GM12878 (cell line): ENCODE data around the gene SLC17A7. TPM values are rescaled to one million over a fixed set of nuclear protein-coding genes. Genes with fewer than 3 reads are reported as not detected.

Source experiments
- ATAC-seq: fragments of 200-7000 bp; cut with Tn5 transposase; 3 replicates; pipeline ENCODE4 v1.9.1; 2020; ENCODE audit warnings: mild to moderate bottlenecking, moderate library complexity
- BruUV-seq: library from RNA; stranded (reverse); fragments of 400-500 nt; replicated peaks from 2 replicates; lab custom pipeline; 2021; lab: Mats Ljungman, UMichigan
- CTCF ChIA-PET: fragments of 300-600 bp; sonication (Branson Sonifier 250); formaldehyde crosslinking; extraction: SDS; loops from one replicate; lab custom pipeline; 2021; ENCODE audit warnings: inconsistent platforms; lab: Yijun Ruan, JAX
- POLR2A ChIA-PET: fragments of 350-600 bp; formaldehyde crosslinking; extraction: SDS; loops from one replicate; lab custom pipeline; 2021; ENCODE audit warnings: inconsistent platforms; lab: Charles Lee
- RAD21 ChIA-PET: fragments of 300-600 bp; sonication (Branson Sonifier 250); formaldehyde crosslinking; loops from one replicate; lab custom pipeline; 2023; ENCODE audit warnings: antibody characterized with exemption; ENCODE audit not compliant: unreplicated experiment; lab: Charles Lee
- SMC1A ChIA-PET: fragments of 300-600 bp; sonication (Branson Sonifier 250); formaldehyde crosslinking; loops from one replicate; lab custom pipeline; 2023; ENCODE audit not compliant: unreplicated experiment, uncharacterized antibody; lab: Charles Lee
- DNase-seq: peaks from one replicate; pipeline ENCODE4 v3.0.0-alpha.2; 2011; ENCODE audit warnings: low read depth, low spot score
- FAIRE-seq: peaks from 3 replicates; lab custom pipeline; 2011; peaks lifted over from hg19 to GRCh38; lab: Jason Lieb, UNC
- H2AFZ ChIP-seq: 2 replicates; pipeline ENCODE4 v1.6.0; 2011; ENCODE audit warnings: low read depth, low read length, control low read depth; ENCODE audit not compliant: control insufficient read depth
- H3K27ac ChIP-seq: 2 replicates; pipeline ENCODE4 v1.5.1; 2011; ENCODE audit warnings: control low read depth; ENCODE audit not compliant: control insufficient read depth, insufficient read depth
- H3K27me3 ChIP-seq, 2 experiments: replicated peaks in 1 of 2; 2 replicates each; pipeline versions ENCODE4 v1.6.0 to v1.6.1; 2011; ENCODE audit warnings: low read length in 1 of 2; ENCODE audit not compliant: control insufficient read depth in 2 of 2, insufficient read depth in 2 of 2
- H3K36me3 ChIP-seq, 2 experiments: 2 replicates each; pipeline ENCODE4 v1.5.1; 2011; ENCODE audit warnings: low read length in 1 of 2; ENCODE audit not compliant: control insufficient read depth in 2 of 2, insufficient read depth in 2 of 2
- H3K4me1 ChIP-seq: 2 replicates; pipeline ENCODE4 v1.6.1; 2011; ENCODE audit warnings: mild to moderate bottlenecking, low read length, moderate library complexity, mixed read lengths; ENCODE audit not compliant: control insufficient read depth, insufficient read depth
- H3K4me2 ChIP-seq: 2 replicates; pipeline ENCODE4 v1.6.0; 2011; ENCODE audit warnings: control low read depth; ENCODE audit not compliant: control insufficient read depth, insufficient read depth
- H3K4me3 ChIP-seq: fragments of 200-600 bp; sonication (generic); 2 replicates; pipeline ENCODE4 v1.5.1; 2016
- H3K79me2 ChIP-seq: 2 replicates; pipeline ENCODE4 v1.6.0; 2011; ENCODE audit warnings: low read length; ENCODE audit not compliant: control insufficient read depth, insufficient read depth
- H3K9ac ChIP-seq: 2 replicates; pipeline ENCODE4 v1.8.0; 2011; ENCODE audit warnings: low read length, control low read depth, mixed read lengths; ENCODE audit not compliant: control insufficient read depth, insufficient read depth
- H3K9me3 ChIP-seq: replicated peaks from 3 replicates; pipeline ENCODE4 v1.5.1; 2011; ENCODE audit warnings: mild to moderate bottlenecking, low read length; ENCODE audit not compliant: control insufficient read depth, insufficient read depth
- H4K20me1 ChIP-seq: 2 replicates; pipeline ENCODE4 v1.6.0; 2011; ENCODE audit not compliant: control insufficient read depth, insufficient read depth
- CREM ChIP-seq: IDR thresholded peaks from 2 replicates; pipeline ENCODE4 v1.6.1; 2014; ENCODE audit warnings: antibody characterized with exemption, low read depth
- ELK1 ChIP-seq: IDR thresholded peaks from 2 replicates; pipeline ENCODE4 v1.6.1; 2012; ENCODE audit warnings: low read depth, low read length, improper control_type of control experiment
- RBBP5 ChIP-seq: fragments of 200-600 bp; sonication (generic); conservative IDR thresholded peaks from 2 replicates; pipeline ENCODE4 v1.6.1; 2016
- RELA ChIP-seq: fragments of 450-650 bp; IDR thresholded peaks from 2 replicates; pipeline ENCODE4 v1.8.0; 2014; ENCODE audit warnings: borderline replicate concordance; ENCODE audit not compliant: partially characterized antibody
- RELB ChIP-seq: fragments of 450-650 bp; IDR thresholded peaks from 2 replicates; pipeline ENCODE4 v1.6.1; 2017; ENCODE audit warnings: low read depth, mild to moderate bottlenecking, moderate library complexity
- SKIL ChIP-seq: fragments of 450-650 bp; IDR thresholded peaks from 2 replicates; pipeline ENCODE4 v1.6.1; 2017; ENCODE audit warnings: mild to moderate bottlenecking, low read depth, inconsistent platforms; ENCODE audit not compliant: poor library complexity, severe bottlenecking
- SP1 ChIP-seq: IDR thresholded peaks from one replicate; pipeline ENCODE4 v1.6.1; 2011; ENCODE audit warnings: low read depth, low read length
- WGBS: methylation state at CpG from one replicate; pipeline ENCODE4 v1.1.6; 2016; ENCODE audit warnings: low lambda C conversion rate; ENCODE audit not compliant: insufficient replicate concordance, insufficient coverage; ENCODE audit errors: missing lambda C conversion rate; 5-methylcytosine and 5-hydroxymethylcytosine counted together
- in situ Hi-C: fragments of 300-500 bp; cut with MboI; formaldehyde crosslinking; loops from 9 replicates; pipeline ENCODE4 v1.14.3; 2018; ENCODE audit warnings: mixed read lengths
- intact Hi-C: fragments of 100-400 bp; cut with micrococcal nuclease; formaldehyde crosslinking; loops from one replicate; pipeline ENCODE4 v1.14.2; 2022; ENCODE audit not compliant: unreplicated experiment
- polyA plus RNA-seq, 11 experiments: library from polyadenylated mRNA; depleted of rRNA in 4 of 11; unstranded in 6 of 11; stranded (reverse) in 5 of 11; fragments of >200 nt; fragmentation: Nextera tagmentation in 4 of 11; fragmentation: Illumina TruSeq in 1 of 11; extraction: Ambion mirVana in 4 of 11; extraction: Trizol in 1 of 11; gene quantifications; 1 replicate in 1 of 11; 2 replicates in 10 of 11; pipeline versions ENCODE4 v1.2.1 to v1.2.3, GENCODE V29; 2011 to 2016; ENCODE audit warnings: inconsistent platforms in 2 of 11, missing spikeins in 2 of 11, low read depth in 1 of 11
- total RNA-seq, 4 experiments: library from RNA; depleted of rRNA in 3 of 4; stranded (reverse); fragments of >200 nt in 3 of 4; fragmentation: Illumina TruSeq in 1 of 4; extraction: Trizol in 1 of 4; gene quantifications; 2 replicates each; pipeline versions ENCODE4 v1.2.1 to v1.2.3, GENCODE V29; 2013 to 2021
- TF ChIP-seq, protein P1 (sequence below): fragments of 450-650 bp; IDR thresholded peaks from 2 replicates; pipeline ENCODE4 v1.6.1; 2016; ENCODE audit warnings: mild to moderate bottlenecking
- TF ChIP-seq, protein P2 (sequence below): IDR thresholded peaks from 2 replicates; pipeline ENCODE4 v1.6.1; 2012; ENCODE audit warnings: low read length, inconsistent platforms

SLC17A7 gene
- total and polyA plus RNA-seq, 10 of the 15 experiments (the other 5 are each of a cell fraction or from before 2014, with no cell fraction given), result 0.03 to 0.24 (median 0.06) TPM; not detected in 6

DNA sequence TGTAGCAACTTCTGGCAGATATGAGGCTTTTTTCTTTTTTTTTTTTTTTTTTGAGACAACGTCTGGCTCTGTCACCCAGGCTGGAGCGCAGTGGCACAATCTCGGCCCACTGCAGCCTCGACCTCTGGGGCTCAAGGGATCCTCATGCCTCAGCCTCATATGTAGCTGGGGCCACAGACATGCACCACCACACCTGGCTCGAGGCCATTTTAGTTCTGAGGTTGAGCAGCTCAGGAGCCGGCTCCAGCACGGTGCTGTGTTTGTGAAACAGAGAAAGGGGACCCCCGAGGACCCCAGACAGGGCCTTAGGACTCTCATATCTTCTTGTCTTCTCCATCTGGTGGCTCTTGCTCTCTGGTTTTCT lies 29.3 kb upstream of the SLC17A7 start:
- Histone ChIP-seq H3K4me1 (peaks cover 42% of the 10 kb centered on the region), H3K4me3 (no peak overlapping the region)
- in situ Hi-C loops, result no loop called here

More for the DNA sequence above, 29.3 kb upstream of the SLC17A7 start:
- WGBS, result 16% methylated on average over 7 of the region's 8 CpGs
- no peak for TF ChIP-seq RELA
- TF ChIP-seq, protein P1, sequence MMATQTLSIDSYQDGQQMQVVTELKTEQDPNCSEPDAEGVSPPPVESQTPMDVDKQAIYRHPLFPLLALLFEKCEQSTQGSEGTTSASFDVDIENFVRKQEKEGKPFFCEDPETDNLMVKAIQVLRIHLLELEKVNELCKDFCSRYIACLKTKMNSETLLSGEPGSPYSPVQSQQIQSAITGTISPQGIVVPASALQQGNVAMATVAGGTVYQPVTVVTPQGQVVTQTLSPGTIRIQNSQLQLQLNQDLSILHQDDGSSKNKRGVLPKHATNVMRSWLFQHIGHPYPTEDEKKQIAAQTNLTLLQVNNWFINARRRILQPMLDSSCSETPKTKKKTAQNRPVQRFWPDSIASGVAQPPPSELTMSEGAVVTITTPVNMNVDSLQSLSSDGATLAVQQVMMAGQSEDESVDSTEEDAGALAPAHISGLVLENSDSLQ, result no peak
- TF ChIP-seq ELK1, result no peak
- TF ChIP-seq SP1, result no peak
- no peak for TF ChIP-seq SKIL
- no peak for TF ChIP-seq CREM
- TF ChIP-seq RELB, result no peak
- TF ChIP-seq, protein P2, sequence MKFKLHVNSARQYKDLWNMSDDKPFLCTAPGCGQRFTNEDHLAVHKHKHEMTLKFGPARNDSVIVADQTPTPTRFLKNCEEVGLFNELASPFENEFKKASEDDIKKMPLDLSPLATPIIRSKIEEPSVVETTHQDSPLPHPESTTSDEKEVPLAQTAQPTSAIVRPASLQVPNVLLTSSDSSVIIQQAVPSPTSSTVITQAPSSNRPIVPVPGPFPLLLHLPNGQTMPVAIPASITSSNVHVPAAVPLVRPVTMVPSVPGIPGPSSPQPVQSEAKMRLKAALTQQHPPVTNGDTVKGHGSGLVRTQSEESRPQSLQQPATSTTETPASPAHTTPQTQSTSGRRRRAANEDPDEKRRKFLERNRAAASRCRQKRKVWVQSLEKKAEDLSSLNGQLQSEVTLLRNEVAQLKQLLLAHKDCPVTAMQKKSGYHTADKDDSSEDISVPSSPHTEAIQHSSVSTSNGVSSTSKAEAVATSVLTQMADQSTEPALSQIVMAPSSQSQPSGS, result no peak
- no peak for TF ChIP-seq RBBP5
- TF ChIP-seq, all 136 proteins: peak for 0
- intact Hi-C loops, result loop anchor here (1.0 to 5.0 kb wide), 5 partner anchors 19 to 244 kb away; partner anchors contain the start of gene PIH1D1
- Histone ChIP-seq H3K9ac (peak overlapping the region; percentile 4; the same call in 1 of the 2 replicates), H3K27ac (peak overlapping the region; percentile 82), H2AFZ (peak overlapping the region; percentile 81; the same call in 1 of the 2 replicates), H3K36me3 (peaks cover 1 to 2% of the 10 kb centered on the region in 2 experiments; a peak in 2 of 4 replicates), H3K27me3 (no peaks in the 10 kb centered on the region), H3K79me2 (no peaks in the 10 kb centered on the region), H3K9me3 (no peaks in the 10 kb centered on the region), H4K20me1 (no peaks in the 10 kb centered on the region), H3K4me2 (peak overlapping the region; percentile 32)
- SMC1A ChIA-PET, result interaction anchor here (0.9 to 3.2 kb wide), 15 partner anchors 15 to 243 kb away, joined by 3 to 53 read pairs (median 4); partner anchors contain the start of genes ALDH16A1 and PIH1D1
- CTCF ChIA-PET, result interaction anchor here (0.6 to 5.9 kb wide), 31 partner anchors 8 to 244 kb away, joined by 3 to 68 read pairs (median 5); partner anchors contain the start of genes ALDH16A1 and PIH1D1
- RAD21 ChIA-PET, result interaction anchor here (0.7 to 6.0 kb wide), 18 partner anchors 16 to 373 kb away, joined by 3 to 90 read pairs (median 5); partner anchors contain the start of genes ALDH16A1, CD37, PIH1D1 and PRMT1
- peak; percentile 1 for ATAC-seq
- FAIRE-seq, result no peak
- no peak for DNase-seq
- POLR2A ChIA-PET, result interaction anchor here (0.7 to 6.2 kb wide), 12 partner anchors 12 to 120 kb away, joined by 3 to 81 read pairs (median 5); partner anchors contain the start of genes ALDH16A1, PIH1D1 and RPL13A
- no TSS peak for BruUV-seq
